IPS-18c (cell line): Measurements from ENCODE around the gene ANKRD11.

ENCODE experiments used
- H3K4me3 ChIP-seq: 2 replicates; pipeline ENCODE4 v1.7.0; 2013; ENCODE audit warnings: low read depth, mild to moderate bottlenecking, low read length, moderate library complexity; ENCODE audit not compliant: insufficient read depth
- H3K9me3 ChIP-seq: one replicate; pipeline ENCODE4 v1.6.1; 2013; ENCODE audit warnings: mild to moderate bottlenecking, low read length, moderate library complexity; ENCODE audit not compliant: control insufficient read depth, insufficient read depth

ANKRD11 gene

DNA sequence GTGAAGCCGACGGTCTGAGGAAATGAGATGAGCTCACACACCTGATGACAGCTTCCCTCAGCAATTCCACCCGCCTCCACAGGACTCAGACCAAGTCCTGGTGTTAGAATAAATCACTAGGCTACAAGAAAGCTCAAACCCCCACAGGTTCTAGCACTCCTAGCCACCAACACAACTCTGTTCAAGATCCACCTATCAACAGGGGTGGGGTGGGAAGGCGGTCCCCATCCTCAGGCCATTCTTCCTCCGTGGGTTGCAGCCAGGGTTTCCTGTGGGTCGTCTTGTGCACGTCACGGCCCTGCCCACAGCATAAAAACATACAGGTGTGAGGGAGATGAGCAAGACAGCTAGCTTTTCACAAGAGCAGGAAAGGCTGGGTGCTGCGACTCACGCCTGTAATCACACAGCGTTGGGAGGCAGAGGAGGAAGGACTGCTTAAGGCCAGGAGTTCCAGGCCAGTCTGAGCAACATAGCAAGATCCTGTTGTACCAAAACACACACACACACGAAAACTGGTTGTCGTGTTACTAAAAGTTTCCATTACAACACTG is 81.1 kb downstream of the ANKRD11 start:
- Histone ChIP-seq H3K9me3 (no peaks in the 10 kb centered on the region), H3K4me3 (no peak overlapping the region)

DNA sequence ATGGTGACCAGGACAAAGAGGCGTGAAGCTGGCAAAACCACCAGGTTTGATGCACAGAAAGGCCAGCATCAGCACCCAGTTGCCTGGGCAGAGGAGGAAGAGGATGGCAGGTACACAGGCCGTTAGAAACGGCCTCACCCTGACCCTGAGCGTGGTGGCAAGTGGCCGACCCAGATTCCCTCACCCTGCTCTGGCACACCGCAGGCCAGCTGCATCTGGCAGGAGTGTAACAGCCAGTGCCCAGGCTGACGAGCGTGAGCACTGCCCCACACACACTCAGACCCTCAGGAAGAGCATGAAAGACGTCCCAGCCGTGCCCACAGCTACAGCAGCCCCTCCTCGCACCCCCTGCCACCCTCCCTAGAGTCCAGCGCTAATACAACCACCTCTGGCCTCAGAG is 82.0 kb downstream of the ANKRD11 start:
- no peak overlapping the region for H3K4me3 ChIP-seq
- no peaks in the 10 kb centered on the region for H3K9me3 ChIP-seq

DNA sequence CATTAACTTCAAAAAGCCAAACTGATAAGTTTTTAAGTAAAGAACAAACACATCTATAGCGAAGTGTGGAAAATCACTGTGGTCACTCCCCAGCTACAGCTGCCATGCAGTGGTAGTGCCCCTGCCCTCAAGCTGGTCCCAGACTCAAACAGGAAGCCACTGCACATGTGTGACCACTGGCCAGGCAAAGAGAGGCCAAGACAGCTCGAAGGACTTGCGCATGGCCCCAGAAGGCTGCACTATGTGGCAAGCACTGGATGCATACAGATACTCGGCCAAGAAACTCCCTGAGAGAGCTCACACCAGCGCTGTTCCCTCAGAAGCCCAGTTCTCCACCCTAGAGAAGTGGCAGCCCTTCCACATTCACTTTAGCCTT is 82.4 kb downstream of the ANKRD11 start:
- no peaks in the 10 kb centered on the region for H3K9me3 ChIP-seq
- H3K4me3 ChIP-seq, result no peak overlapping the region

DNA sequence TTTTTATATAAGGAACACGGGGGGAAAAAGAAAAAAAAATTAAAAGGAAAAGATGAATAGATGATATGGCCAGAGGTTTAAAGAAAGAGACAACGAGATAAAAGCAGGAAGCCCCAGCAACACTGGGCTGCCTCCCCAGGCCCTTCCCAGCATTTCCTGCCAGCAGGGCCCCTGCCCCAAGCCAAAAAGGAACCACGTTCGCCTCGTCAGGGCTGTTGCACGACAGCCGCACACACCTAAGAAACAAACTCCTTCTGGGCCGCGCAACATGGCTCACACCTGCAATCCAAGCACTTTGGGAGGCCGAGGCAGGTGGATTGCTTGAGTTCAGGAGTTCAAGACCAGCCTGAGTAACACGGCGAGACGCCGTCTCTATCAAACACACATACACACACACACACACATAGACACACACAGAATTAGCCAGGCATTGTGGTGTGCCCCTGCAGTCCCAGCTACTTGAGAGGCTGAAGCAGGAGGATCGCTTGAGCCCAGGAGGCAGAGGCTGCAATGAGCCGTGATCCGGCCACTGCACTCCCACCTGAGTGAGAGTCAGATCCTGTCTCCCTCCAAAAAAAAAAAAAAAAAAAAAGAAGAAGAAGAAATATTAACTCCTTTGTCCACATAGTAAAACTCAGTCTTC is 83.0 kb downstream of the ANKRD11 start:
- H3K9me3 ChIP-seq, result no peaks in the 10 kb centered on the region
- H3K4me3 ChIP-seq, result no peak overlapping the region

DNA sequence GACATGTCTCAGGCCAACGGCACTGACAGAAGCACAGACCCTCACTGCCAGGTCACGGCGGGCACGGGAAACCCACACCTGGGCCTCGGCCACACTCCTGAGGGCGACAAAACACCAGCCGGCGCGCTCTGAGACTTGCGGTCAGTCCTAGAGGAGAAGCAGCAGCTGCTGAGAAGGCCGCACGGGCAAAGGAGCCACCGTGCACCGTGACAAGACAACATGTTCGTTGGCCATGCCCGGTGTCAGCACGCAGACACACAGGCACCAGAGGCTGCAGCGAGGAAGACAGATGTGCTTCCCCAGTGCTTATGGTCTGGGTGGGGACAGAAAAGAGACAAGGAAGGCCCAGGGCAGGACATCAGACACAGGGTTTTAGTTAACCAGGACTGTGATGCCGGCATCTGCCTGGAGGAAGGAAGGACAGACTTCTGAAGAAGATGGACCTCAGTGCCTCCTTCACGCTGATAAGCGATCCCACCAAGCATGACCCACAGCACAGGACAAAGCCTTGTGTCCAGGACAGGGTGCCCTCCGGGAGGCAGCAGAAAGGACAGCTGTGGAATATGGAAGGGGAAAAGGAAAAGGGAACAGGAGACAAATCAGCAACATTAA is 84.0 kb downstream of the ANKRD11 start:
- H3K4me3 ChIP-seq, result no peak overlapping the region
- H3K9me3 ChIP-seq, result no peaks in the 10 kb centered on the region

DNA sequence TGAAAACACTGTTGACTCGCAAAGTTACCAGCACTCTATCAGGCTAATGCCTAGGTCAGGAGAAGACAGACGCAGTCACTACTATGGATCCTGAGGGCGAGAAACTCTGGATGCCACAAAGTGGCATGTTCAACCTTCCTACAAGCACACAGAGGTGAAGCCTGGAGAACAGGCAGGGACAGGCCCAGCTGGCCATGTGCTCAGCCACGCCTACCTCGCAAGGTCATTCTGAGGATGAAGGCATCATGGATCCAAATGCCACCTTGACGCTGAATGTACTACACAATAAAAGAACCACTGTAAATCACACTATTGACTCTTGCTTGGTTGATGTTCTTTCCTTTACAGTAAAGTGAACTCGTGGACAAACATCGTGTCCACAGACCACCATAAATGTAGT is 85.8 kb downstream of the ANKRD11 start:
- Histone ChIP-seq H3K9me3 (no peaks in the 10 kb centered on the region), H3K4me3 (no peak overlapping the region)

DNA sequence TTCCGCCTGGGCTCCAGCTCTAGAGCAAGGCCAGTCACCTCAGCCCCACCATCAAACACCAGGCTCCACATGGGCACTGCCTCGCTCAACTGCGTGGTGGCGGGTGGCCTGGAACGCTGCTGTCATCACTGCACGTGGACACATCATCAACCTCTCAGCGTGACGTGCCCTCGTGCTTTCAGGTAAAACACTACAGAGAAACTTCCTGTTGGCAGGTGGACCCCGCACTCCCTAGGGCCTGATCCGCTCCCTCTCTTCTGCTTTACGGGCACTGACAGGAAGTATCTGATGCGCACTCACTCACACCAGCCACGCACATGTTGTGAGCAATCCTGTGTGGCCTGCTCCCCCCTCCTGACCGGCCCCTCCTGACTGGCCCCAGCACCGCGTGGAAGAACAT is 87.4 kb downstream of the ANKRD11 start:
- no peak overlapping the region for H3K4me3 ChIP-seq
- no peaks in the 10 kb centered on the region for H3K9me3 ChIP-seq

DNA sequence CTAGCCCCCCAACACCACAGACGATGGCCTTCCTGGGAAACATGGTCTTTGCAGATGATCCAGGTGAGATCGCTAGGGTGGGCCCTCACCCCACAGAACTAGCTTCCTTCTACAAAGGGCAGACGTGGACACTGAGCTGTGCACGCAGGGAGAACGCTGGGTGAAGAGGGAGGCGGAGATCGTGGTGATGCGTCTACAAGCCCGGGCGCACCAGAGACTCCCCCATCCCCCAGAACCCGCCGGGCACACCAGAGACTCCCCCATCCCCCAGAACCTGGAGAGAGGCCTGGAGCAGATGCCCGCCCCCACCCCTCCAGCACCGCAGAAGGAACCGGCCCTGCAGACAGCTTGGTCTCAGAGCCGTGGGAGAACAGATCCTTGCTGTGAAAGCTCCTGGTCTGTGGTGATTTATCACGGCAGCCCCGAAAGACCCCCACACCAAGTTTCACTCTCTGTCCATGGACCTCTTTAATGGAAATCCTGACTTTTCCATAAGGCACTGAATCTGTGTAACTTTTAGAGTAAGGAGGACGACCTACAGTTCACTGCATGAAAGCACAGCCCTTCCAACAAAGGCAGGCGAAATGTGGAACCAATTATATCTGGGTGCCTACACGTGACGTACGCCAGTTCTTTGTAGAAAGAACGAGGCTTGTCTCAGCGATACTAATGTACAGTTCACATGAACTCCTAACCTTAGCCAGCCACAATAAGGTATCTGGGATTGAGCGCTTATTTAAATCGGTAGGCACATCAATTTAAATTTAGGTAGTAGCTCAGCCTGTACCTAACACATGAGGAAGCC is 88.5 kb downstream of the ANKRD11 start:
- H3K9me3 ChIP-seq, result no peaks in the 10 kb centered on the region
- H3K4me3 ChIP-seq, result no peak overlapping the region

DNA sequence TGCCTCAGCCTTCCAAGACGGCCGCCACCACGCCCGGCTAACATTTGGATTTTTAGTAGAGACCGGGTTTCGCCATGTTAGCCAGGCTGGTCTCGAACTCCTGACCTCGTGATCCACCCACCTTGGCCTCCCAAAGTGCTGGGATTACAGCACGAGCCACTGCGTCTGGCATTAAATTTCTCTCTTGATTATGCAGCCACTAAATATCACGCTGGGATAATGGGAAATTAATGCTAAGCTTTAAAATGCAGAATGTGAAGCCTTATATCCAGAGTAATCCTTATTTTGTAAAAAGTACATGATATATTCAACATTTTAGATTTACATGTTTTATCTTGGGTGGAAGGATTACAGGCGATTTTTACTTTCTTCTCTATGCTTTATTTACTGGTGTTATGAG is 89.2 kb downstream of the ANKRD11 start:
- no peaks in the 10 kb centered on the region for H3K9me3 ChIP-seq
- no peak overlapping the region for H3K4me3 ChIP-seq

DNA sequence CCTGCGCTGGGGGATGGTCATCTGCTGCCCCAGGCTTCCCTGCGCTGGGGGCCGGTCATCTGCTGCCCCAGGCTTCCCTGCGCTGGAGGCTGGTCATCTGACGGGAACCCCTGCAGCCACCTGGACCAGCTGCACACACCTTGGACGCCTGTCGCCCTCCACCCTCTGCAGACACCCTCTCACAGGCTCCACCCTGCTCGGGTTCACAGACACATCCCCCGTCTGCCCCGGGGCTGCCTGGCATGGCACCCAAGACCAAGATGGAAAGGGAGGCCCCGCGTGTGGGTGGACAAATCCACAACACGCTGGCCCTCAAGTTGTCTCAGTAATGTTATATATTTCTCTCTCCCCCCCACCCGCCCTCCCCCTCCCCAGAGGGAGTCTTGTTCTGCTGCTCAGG is 89.6 kb downstream of the ANKRD11 start:
- H3K9me3 ChIP-seq, result no peaks in the 10 kb centered on the region

DNA sequence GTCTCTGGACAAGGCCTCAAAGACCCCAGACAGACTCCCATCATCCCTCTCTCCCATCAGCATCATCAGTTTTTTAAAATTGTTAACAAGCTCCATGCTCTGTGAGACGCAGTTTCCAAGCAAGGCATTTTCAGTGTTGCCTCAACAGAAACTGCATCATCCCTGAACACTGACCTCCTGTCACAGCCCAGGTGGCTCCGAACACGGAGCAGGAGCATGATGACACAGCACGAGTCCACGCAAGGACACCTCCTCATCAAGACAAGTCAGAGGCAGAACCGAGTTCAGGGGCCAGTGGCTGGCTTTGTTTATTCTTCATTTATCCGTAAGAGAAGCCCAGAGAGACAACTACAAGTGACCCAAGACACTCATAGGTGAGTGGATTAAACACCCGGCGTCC is 91.4 kb downstream of the ANKRD11 start:
- H3K9me3 ChIP-seq, result no peaks in the 10 kb centered on the region
- no peak overlapping the region for H3K4me3 ChIP-seq

More for the DNA sequence above, 89.6 kb downstream of the ANKRD11 start:
- H3K4me3 ChIP-seq, result no peak overlapping the region

DNA sequence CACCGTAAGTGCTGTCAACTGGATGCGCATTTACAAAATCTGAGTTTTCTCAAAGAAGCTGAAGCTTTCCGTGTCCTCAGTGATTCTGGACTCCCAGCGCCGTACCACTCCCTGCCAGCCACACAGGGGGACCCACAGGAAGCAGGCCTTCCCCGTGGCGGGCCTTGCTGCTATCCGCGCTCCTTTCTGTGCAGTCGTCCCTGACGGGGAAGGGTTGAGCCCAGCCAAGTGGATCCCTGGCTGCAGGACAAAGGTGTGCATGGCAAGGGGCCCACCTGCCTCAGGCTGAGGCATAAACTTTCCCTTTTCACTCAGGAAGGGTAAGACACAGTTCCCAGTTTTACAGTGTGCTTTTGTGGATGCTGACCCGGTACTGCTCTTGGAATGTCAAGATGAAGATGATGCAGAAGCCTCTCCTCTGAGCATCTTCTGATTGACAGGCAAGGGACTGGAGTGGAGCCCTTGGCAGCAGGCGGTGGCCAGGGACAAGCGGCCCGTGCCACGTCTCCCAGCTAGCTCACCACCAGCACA is 93.0 kb downstream of the ANKRD11 start:
- Histone ChIP-seq H3K4me3 (no peak overlapping the region), H3K9me3 (no peaks in the 10 kb centered on the region)

DNA sequence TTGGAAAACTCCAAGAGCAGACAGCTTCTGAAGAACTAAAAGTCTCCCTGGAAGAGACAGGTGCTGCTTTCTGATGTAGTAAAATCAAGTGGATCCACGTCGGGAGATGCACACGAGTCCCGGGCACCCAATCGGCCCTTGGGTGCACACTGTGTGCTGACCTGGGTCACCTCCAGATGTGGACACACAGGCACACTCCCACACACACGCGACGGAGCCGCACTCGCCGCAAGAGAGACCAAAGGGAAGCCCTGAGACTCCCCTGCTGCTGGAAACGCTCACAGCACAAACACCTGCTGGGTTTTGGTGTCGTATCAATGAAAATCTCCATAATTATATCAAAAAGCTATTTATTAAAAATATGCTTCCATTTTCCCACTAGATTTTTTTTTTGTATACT is 94.2 kb downstream of the ANKRD11 start:
- no peaks in the 10 kb centered on the region for H3K9me3 ChIP-seq
- H3K4me3 ChIP-seq, result no peak overlapping the region

DNA sequence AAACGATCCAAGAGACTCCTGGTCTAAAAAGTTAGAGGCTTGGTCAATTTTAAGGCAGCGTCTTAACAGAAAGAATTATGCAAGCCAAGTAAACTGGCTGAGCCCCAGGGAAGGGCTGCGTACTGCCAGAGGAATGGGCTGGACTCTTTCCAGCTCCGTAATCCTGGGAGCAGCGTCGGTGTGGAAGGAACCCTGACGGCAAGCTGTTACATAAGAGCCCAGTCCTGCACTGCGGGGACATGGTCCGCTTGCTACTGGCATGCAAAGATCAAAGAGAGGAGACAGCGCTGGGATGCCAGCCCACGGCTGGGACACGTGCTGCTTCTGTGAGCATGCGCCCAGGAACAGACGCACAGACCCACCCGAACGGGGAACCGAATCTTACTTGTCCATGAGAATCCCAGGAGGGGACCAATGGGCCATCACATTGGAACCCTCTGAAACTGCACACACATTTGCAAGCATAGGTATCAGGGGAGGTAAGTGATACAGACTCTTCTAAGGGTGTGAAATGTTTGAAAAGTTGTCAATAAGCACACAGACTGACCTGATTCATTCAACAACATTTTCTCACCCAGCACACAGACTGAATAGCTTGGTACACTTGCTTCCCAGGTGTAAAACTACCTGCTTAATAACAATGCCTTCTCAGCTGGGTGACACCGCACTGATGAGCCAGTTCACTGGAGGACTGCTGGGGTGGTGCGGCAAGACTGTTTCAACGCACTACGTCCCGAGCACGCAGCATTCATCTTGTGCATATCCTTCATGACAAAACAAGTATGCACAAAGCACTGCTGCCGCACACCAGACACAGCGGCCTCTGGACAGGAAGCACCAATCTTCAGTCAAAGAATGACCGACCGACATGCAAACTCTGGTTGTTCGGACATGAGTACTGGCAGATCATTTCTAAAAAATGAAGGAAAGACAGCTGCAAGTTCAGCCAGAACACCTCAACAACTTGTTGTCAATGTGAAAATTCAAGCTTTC is 94.9 kb downstream of the ANKRD11 start:
- Histone ChIP-seq H3K4me3 (no peak overlapping the region), H3K9me3 (no peaks in the 10 kb centered on the region)

DNA sequence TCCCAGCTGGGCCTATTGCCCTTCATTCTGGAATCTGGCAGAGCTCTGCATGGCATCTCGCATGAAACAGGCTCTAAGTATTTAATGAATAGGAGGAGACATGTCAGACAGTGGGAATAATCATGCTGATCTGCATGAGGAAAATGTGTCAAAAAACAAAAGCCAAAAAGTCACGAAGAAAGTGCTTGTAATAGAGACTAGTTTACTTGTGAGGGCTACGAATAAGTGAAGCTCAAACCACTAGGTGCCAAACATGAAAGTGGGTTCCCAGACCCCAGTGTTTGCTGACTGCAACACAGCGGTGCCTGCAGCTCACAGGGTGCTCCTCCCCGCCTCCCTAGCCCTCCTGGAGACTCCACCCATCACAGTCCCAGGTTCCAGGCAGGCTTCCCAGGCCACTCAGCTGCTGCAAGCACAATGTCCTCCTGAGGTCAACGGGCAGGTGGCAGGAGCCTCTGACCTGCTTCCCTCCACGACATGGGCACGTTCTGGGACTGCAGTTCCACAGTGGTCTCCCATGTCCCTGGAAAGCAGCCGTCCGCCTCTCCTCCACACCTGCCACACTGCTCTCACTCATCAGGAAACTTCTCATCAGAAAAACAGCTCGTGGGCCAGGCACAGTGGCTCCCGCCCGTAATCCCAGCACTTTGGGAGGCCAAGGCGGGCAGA is 96.5 kb downstream of the ANKRD11 start:
- no peak overlapping the region for H3K4me3 ChIP-seq
- H3K9me3 ChIP-seq, result no peaks in the 10 kb centered on the region

DNA sequence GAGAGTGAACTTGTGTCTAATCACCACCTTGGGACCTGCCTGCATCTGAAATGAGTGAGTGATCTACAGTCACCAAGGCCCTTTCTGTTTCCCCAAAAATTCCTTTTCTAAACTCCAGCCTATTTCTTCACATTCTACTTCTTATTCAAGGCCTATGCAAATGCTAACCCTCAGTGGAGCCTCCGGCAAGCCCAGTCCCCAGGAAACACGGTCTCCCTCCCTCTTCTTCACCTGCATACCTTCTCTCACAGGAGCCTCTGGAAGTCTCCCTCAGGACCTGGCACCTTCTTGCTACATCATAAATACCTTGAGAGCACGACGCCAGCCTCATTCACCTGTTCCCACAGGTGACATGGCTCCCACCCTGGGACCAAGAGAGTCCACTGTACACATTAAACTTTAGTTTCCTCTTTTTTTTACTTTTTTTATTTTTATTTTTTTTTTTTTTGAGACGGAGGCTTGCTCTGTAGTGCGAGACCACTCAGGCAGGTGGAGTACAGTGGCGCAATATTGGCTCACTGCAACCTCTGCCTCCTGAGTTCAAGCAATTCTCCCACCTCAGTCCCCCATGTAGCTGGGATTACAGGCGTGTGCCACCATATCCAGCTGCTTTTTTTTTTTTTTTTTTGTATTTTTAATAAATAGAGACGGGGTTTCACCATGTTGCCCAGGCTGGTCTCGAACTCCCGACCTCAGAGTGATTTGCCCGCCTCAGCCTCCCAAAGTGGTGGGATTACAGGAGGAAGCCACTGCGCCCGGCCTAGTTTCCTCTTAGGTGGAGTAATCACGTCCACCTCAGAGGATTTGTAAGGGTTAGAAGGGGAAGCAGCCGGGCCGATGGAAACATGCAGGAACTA is 97.3 kb downstream of the ANKRD11 start:
- Histone ChIP-seq H3K9me3 (no peaks in the 10 kb centered on the region), H3K4me3 (no peak overlapping the region)
